GM18526 (cell line): ENCODE measurements around the gene LRCH1.

Source experiments
- POLR2A ChIP-seq: IDR thresholded peaks from 3 replicates; pipeline ENCODE4 v1.6.1; 2011; ENCODE audit not compliant: insufficient read length; ENCODE audit errors: extremely low read depth

The LRCH1 gene

DNA sequence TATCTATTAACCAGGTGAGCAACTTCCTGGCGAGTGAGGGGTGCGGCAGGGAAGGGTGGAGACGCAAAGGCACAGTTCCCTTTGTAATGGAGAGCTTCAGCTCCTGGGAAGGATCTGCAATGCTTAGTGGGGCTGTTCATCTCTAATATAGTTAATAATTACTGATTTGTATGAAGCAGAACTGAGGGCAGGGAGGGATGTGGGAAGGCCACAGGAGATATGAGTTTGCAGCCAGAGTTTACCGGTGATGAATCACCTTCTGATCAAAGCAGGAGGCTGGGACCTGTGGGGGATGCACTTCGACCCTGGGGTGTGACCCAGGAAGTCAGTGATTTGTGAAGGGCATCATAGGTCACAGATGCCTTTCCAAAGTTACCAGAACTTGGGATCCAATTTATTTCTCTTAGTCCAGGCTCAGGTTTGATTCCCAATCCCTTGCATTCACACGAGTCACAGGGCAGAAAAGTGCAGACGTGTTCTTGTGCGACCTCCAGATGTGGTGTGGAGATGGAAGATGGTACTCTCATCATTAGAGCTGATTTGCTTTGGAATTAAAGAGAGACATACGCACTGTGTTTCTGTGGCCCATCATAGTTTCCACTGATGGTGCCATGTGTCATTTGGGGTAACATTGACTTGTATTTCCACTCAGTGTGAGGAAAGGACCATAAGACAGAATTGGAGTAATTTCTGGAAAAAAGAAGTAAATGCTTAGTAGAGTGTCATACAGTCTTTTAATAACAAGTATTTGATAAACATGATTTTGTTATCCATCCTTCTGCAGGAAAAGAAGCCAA lies 55.0 kb downstream of the LRCH1 start:
- no peak for TF ChIP-seq POLR2A

GRCh38 chr13:46609052-46609451 lies 56.1 kb downstream of the LRCH1 start:
- no peak for TF ChIP-seq POLR2A

DNA sequence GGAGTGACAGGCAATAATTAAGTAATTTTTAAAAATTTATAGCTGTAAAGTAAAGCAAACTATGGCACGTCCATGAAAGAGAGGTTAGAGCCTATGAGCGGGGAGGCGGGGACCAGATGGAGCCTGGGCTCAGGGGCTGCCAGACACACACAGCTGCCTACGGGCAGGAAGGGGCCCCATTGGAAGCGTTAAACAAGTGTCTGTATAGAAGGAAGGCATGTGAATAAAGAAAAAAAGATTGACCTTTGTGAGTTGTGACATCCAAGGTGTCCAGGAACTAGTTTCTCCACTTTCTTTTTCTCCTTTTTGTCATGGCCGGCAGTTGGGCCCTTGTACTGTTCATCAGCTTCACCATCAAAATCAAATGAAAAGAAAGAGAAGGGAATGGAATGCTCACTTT lies 56.8 kb downstream of the LRCH1 start:
- no peak for TF ChIP-seq POLR2A

DNA sequence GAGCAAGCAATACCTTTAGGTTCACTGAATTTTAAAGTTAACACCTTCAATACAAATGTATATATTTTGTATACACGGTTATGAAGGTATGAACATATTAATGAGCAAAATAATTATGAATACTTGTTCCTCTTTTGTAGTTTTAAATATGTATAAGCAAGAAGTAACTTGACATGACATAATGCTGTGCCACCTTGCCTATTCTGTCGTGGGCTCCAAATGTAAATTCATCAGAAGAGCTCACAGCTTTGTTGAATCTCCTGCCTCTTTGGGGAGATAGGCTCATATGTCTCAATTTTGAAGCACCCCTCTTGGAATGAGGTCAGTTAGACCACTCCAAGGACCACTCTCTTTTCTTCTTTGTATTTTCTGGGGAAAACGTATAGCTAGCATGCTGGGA lies 59.3 kb downstream of the LRCH1 start:
- no peak for TF ChIP-seq POLR2A

DNA sequence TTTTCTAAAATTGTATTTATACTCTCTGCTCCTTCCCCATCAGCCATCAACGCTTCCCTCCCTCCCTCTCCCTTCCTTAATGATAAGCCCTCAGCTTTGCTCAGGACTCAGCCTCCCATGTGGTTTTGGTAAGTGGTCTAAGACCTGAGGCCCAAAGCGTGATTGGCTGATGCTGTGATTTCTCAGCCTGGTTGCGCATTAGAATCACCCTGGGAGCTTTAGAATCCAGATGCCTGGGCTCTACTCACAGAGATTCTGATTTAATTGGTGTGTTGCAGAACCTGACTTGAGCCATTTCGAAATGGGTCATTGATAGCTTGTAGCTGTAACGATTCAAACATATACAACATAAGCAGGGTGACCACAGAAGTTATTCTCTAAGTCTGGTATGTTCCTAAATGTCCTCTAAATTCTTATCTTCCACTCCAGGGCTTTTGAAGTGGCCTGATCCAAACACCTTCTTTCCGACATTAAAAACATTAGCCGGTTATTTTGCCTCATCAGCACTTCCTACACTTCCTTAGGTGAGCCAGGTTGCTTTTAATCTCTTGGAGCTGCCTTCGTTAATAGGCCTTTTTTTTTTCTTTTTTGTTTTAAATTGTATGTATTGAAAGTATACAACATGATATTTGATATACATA lies 60.6 kb downstream of the LRCH1 start:
- no peak for TF ChIP-seq POLR2A

DNA sequence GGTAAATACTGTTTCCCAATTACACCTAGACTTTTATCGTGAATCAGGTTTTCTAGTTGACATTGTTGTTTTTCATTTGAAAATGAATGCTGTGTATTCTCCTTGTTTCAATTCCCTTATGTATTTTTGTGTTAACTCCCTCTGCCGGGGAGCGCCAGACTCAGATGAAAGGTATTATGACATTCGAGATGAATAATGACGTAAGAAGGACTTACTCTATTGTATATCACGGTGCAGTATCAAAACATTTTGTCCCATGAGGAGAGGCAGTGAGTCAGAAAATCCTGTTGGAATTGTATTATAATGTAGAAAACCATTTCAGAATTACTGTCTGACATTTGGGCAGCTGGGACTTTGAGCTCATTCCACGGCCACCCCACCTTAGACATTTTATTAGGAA lies 61.6 kb downstream of the LRCH1 start:
- no peak for TF ChIP-seq POLR2A

- no peak for TF ChIP-seq POLR2A
Measured at GRCh38 chr13:46615888-46616531, 63.0 kb downstream of the LRCH1 start.

- no peak for TF ChIP-seq POLR2A
Measured at GRCh38 chr13:46617229-46617721, 64.3 kb downstream of the LRCH1 start.

- no peak for TF ChIP-seq POLR2A
Measured at GRCh38 chr13:46617885-46618284, 64.9 kb downstream of the LRCH1 start.

DNA sequence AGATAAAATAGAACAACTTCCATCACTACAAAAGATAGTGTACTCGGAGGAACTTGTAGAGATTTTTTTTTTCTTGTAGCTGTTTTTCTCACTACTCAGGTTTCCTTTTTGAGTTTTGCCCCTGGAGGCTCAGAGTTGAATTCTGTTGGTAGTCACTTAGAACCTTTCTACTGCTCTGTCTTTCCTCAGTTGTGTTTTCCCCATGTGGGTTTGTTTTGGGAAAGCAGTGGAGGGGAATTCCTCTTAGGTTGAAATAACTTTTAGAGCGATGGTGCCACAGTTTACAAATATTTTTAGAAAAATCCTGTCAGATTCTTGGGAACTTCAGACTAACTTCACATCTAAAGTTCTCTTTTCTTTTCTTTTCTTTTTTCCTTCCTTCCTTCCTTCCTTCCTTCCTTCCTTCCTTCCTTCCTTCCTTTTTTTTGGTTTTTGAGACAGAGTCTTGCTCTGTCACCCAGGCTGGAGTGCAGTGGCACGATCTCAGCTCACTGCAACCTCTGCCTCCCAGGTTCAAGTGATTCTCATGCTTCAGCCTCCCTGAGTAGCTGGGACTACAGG lies 65.8 kb downstream of the LRCH1 start:
- TF ChIP-seq POLR2A, result no peak

DNA sequence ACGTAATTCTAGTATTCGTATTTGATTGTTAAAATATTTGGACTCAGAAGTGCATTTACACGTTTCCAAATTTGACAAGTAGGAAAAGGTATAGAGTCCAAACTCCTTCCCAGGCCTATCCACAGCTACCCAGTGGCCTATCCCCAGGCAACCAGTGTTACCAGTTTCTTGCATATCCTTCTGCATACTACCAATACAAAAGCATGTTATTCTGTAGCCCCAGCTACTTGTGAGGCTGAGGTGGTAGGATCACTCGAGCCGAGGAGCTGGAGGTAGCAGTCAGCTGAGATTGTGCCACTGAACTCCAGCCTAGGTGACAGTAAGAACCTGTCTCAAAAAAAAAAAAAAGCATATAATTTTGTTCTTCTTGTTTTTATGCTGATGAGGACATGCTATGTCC lies 67.1 kb downstream of the LRCH1 start:
- no peak for TF ChIP-seq POLR2A

GRCh38 chr13:46620471-46620870 lies 67.5 kb downstream of the LRCH1 start:
- TF ChIP-seq POLR2A, result no peak

GRCh38 chr13:46621133-46621532 lies 68.2 kb downstream of the LRCH1 start:
- TF ChIP-seq POLR2A, result no peak

DNA sequence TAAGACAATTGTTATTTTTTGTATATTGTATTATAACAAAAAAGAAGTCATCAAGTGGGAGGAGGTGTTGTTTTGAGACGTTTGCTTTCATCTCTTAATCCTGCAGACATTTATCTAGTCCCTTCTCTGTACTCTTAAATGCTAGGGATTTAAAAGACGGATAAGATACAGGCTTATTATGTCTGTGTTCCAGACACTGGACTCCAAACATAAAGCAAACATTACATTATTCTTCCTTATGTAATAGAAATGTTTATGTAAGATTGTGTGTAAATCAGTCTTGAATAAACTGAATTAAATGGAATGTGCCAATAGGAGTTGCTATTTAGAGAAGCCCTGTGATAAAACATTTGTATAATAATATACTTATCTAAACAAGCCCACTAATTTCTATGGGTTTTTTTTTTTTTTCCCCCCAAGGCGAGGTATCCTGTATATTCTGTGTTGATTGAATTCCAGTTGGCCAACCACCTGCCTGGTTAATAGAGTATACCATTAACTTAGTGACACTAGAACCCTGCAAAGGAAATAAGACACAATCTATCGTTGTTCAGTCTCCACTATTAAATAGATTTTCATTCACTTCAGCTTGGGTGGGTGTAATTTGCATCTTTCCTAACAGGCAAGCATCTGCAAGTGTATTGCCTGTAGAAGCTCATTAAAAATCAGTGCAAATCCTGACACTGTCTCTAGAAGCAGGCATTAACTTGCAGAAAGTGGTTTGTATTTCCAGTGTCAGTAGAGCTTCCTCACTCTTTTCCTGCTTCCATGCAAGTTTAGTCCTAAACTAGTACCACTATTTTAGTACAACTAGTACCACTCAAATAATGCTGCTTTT lies 69.0 kb downstream of the LRCH1 start:
- TF ChIP-seq POLR2A, result no peak
